ENCODE measurements around the gene SYMPK. TPM values are rescaled to one million over a fixed set of nuclear protein-coding genes. Genes with fewer than 3 reads are reported as not detected.

The SYMPK gene
- 24.5 and 32.4 TPM in 2 replicates for total RNA-seq

DNA sequence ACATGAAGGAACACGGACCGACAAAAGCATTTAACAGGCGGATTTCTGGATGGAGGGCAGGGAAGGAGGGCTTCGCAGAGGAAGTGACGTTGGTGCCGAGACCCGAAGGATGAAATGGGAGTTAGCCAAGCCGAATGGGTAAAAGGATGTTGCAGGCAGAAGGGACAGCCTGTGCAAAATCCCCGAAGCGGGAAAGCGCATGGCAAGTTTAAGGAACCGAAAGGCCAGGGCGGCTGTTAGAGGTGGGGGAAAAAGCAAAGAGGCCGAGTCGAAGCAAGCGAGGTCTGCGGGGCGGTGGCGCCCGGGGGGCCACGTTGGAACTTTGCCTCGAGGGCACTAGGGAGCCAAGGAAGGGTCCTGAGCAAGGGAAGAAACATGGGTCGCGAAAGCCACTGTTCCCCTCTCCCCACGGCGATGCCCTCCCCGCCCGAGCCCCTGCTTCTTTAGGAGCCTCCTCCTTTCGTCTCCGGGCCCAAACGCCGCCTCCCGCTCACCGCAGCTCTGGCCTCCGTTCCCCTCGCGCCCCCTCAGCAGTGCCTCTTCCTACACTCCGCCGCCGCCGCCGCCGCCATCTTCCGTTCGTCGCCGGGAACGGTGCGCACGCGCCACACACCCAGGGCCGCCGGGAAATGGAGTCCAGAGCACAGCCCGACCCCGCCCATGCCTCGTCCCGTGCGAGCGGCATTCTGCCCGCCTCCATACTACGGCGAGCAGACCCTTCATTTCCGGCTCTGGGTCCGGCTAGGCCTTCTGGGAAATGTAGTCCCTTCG lies at the start of gene SYMPK:
Gene SYMPK (minus strand): TSS at position 584 of the 771 bp plus-strand sequence. CDS start 8,652 bp downstream, outside the sequence.

DNA sequence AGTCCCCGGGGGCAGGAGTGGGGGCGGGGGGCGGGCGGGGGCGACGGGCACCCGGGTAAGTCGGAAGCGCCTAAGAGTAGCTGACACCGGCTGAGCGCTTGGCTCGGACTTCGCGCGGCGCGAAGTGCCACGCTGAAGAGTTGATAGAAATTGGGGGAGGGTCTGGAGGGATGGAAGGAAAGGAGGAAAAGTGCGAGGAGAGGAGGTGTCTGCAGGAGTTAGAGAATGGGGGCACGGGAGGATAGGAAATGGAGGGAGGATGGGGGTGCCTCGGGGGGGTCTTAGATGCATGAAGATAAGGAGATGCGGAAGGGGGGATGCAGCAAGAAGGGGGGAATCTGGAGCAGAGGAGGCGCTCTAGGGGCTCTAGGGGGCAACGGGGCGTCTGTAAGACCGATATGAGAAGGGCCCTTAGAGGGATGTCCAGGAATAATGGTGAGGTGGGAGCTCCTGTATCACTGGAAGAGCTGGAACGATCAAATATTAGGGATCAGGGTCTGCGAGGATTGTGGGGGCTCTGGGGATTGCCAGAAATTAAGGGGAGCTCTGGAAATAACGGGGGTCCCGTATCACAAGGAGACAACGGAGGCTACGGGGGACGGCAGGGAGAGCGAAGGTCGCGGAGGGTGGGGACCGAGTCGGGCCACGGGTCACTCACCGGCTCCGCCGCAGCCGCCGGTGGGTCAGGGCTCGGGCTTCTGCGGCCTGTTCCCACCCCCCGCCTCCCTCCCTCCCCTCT lies 39.1 kb upstream of the SYMPK start, which contains the start of gene MYPOP:
Gene MYPOP (minus strand): TSS at position 702 of the 739 bp plus-strand sequence. CDS start 840 bp downstream, outside the sequence.

DNA sequence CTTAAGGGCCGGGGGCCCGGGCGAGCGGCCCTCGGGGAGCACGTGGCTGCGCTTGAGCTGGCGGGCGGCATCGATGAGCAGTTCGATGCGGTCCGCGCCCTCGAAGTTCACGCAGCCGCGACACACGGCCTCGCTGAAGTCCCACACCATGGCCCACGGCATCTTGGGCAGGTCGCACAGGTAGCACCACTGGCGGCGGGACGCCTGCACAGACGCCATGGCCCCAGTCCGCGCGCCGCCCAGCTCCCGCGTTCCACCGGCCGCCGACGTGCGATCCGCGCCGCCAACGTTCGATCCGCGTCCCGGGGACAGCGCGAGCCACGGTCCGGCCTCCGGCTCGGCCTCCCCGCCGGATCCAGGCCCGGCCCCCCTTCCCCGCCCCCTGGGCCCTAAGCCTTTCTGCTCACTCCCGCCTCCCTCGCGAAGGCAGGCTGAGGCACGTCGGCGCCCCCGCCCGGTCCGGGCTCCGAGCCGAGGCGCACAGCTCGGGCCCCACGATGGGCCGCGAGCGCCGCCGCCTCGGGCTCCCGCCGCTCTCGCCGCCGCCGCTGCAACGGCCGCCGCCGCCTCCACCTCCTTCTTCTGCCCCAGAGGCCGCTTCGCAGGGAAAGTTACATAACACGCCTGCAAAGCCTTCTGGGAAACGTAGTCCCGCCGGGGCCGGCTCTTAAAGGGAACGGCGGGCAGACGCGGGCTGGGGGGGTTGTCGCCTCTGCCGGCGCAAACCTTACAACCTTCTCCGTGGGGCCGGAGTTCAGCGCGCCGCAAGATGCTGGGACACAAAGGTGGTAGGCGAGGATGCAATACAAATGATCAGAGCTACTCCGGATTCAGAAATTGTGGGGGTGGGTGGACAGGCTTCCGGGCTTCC lies 22.8 kb upstream of the SYMPK start, which contains the start of gene IRF2BP1:
Gene IRF2BP1 (minus strand): TSS at position 586 of the 871 bp plus-strand sequence. CDS start 367 bp downstream, at position 219.

DNA sequence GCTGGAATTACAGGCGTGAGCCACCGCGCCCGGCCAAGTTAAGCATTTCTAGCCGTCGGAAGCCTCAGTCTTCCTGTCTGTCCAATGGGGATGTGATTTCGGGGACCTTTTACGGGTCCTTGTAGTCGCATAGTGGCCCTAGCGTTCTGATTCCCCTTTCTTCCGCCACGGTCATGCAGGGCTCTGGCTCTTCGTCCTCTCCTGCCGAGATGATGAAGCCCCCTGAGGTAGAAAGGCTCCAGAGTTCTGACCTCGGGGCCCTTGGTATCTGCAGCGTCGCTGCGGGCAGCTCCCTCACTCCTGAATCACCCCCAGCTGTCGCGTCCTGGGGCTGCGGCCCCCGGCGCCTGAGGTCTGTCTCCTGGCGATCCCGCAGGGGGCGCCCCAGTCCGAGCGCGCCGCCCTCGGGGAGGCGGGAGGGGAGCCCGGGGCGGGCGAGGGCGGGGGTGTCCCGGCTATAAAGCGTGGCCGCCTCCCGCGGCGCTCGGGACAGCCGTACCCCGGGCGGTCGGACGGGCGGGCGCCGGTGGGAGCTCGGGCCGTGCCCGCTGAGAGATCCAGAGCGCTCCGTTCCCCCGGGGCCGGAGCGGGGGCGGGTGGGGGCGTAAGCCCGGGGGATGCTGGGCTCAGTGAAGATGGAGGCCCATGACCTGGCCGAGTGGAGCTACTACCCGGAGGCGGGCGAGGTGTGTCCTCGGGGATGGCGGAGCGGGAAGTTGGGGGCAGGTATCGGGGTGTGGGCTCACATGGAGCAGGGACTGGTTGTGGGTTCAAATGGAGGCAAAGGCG lies 1.1 kb upstream of the SYMPK start, which contains the start of gene FOXA3:
Gene FOXA3 (plus strand): TSS at position 487 of the 789 bp plus-strand sequence. CDS start 131 bp downstream, at position 618.

DNA sequence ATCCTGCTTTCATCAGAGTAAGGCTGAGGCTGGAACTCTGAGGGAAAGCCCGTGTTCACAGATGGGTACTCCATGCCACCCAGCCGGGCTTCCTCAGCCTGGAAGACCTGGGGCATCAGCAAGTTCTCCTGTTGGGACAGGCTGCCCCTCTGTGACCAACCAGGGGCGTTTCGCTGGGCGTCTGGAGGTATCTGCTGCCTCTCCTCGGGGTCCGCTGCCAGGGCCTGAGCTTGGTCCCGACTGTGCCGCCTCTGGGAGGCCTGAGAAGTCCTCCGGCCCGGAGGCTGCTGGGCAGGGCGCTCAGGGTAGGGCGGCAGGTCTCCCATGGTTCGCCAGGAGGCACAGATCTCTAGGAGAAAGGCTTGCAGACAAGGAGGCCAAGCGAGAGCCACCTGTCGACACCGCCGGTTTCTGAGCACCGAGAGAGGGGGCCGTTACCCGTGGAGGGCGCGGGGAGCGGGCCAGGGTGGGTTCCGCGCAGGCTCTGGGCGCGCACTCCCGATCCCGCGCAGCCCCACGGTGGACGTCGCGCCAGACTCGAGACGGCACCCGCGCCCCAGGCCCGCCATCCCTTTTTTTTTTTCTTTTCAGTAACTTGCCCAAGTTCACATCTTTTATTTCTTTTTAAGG lies 48.0 kb downstream of the SYMPK start, which contains the start of gene RSPH6A:
Gene RSPH6A (minus strand): TSS at position 458 of the 630 bp plus-strand sequence. CDS start 132 bp downstream, at position 326.

DNA sequence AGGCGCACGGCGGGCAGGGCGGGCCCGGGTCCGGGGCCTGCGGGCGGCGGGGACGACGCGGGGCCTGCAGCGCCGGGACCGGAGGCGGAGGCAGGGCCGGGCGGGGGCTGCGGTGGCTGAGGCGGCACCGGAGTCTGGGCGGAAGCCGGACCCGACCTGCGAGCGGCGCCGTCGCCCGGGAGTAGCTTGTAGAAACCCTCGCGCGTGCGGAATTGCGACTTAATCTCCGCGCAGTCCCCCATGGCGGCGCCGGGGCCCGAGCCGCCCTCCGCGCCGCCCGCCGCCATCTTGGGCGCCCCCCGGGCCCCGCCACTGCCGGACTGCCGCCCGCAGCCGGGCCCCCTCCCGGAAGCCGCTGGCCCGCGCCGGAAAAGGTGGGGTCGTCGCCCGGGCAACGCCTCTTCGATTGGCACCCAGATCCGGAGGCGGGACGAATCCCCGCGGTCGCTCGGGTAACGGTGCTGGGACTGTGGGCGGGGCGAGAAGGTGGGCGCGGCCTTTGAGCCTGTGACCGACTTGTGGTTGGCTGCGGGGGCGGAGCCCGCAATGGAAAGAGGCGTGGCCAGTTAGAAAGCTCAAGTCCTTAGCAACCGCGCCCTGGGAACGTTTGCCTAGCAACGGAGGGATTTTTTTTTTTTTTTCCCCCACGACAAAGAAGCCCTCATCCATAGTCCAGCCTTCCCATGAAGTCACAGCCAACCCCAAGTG lies 70.3 kb downstream of the SYMPK start, which contains the start of gene DMWD:
Gene DMWD (minus strand): TSS at position 376 of the 708 bp plus-strand sequence. CDS start 89 bp downstream, at position 287.

DNA sequence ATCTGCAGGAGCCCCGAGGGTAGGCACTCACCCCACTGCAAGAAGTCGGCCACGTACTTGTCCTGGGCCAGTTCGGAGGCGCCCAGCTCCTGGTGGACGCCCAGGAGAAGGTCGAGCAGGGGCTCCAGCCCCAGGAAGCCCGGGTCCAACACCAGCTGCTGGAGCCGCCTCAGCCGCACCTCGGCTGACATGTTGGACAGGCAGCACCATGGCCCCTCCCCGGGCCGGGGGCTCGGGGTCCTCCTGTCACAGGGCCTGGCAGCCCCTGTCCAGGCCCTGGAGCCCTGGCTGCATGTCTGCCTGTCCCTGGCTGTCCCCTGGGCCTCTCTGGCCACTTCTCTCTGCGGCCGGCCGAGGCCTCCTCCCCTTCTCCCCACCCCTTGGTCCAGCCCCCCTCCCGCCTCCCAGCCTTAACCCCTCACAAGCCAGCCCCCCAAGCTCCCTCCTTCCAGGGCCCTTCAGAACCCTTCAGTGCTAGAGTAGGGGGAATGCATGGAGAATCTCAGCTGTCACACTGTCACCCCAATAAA lies 80.7 kb downstream of the SYMPK start, which contains the start of gene DMPK:
Gene DMPK (minus strand): TSS at position 329 of the 530 bp plus-strand sequence. CDS start 138 bp downstream, at position 191.

DNA sequence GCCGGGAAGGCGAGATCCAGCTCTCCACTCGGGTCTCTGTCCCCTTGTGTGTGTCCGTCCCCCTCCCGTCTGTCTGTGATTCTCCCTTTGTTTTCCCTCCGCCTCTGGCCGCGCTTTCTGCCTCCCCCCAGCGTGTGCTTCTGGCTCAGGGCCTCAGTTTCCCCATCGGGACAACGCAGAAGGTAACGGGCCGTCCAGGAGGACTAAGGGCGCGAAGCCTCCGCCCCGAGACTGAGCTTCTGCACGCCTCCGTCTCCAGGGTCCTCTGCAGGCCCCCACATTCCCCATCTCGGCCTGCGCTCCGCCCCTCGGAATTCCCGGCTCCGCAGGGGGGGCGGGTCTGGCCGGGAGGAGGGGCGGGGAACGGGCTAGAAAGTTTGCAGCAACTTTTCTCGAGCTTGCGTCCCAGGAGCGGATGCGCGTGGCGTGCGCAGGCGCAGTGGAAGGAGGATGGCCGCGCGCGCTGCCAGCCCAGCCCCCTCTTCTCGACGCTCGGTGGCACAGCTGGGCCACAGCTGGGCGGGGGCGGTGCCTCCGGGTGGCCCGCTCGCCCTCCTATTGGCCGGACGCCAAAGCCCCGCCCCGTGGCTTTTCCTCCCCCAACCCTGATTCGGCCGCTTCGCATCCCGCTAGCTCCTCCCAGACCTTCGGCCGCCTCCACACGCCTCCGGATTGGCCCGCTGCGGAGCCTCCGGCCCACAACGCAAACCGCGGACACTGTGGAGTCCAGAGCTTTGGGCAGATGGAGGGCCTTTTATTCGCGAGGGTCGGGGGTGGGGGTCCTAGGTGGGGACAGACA lies 93.8 kb downstream of the SYMPK start, which contains the start of gene SIX5:
Gene SIX5 (minus strand): TSS at position 269 of the 799 bp plus-strand sequence. CDS start 408 bp downstream, outside the sequence.

Other genes with a start within 250 kb of the SYMPK start
- gene EML2, start 223.8 kb downstream of the SYMPK start, total RNA-seq, result 27.9 and 36.7 TPM in 2 replicates
- gene GIPR, start 194.9 kb downstream of the SYMPK start, total RNA-seq, result 0.09 and 0.14 TPM in 2 replicates
- gene SNRPD2, start 171.2 kb downstream of the SYMPK start, total RNA-seq, result 780 and 863 TPM in 2 replicates
- gene QPCTL, start 170.5 kb downstream of the SYMPK start, total RNA-seq, result 17.2 and 19.1 TPM in 2 replicates
- gene FBXO46, start 132.3 kb downstream of the SYMPK start, total RNA-seq, result 2.0 and 2.6 TPM in 2 replicates
- not detected in 2 replicates for gene MEIOSIN, start 129.7 kb downstream of the SYMPK start, total RNA-seq
- gene SIX5, start 93.9 kb downstream of the SYMPK start, total RNA-seq, result 6.8 and 8.0 TPM in 2 replicates
- gene DMPK, start 80.7 kb downstream of the SYMPK start, total RNA-seq, result 28.0 and 70.8 TPM in 2 replicates
- 20.2 and 27.5 TPM in 2 replicates for gene DMWD, start 70.3 kb downstream of the SYMPK start, total RNA-seq
- 0.09 and 0.14 TPM in 2 replicates for gene RSPH6A, start 47.8 kb downstream of the SYMPK start, total RNA-seq
- gene FOXA3, start 1.2 kb upstream of the SYMPK start, total RNA-seq, result not detected in 2 replicates
- 18.6 and 22.7 TPM in 2 replicates for gene IRF2BP1, start 23.0 kb upstream of the SYMPK start, total RNA-seq
- gene MYPOP, start 39.5 kb upstream of the SYMPK start, total RNA-seq, result 0.85 and 0.92 TPM in 2 replicates
- not detected in 2 replicates for gene NANOS2, start 51.6 kb upstream of the SYMPK start, total RNA-seq
- gene NOVA2, start 110.7 kb upstream of the SYMPK start, total RNA-seq, result under 0.01 TPM in 2 replicates
- 5.7 and 7.2 TPM in 2 replicates for gene CCDC61, start 132.3 kb upstream of the SYMPK start, total RNA-seq
- gene PGLYRP1, start 159.9 kb upstream of the SYMPK start, total RNA-seq, result not detected in 2 replicates
- not detected in 2 replicates for gene IGFL4, start 177.9 kb upstream of the SYMPK start, total RNA-seq